IMR-90 (cell line): Measurements from ENCODE around the gene POMT1. TPM values are rescaled to one million over a fixed set of nuclear protein-coding genes. Genes with fewer than 3 reads are reported as not detected.

Experiments
- ATAC-seq: fragments of 200-7000 bp; cut with Tn5 transposase; 2 replicates; pipeline ENCODE4 v1.9.1; 2020; ENCODE audit warnings: low read depth, mild to moderate bottlenecking, moderate library complexity
- BruUV-seq: library from RNA; stranded (reverse); fragments of 400-500 nt; replicated peaks from 2 replicates; lab custom pipeline; 2021; lab: Mats Ljungman, UMichigan
- CTCF ChIA-PET: fragments of 300-600 bp; formaldehyde crosslinking; extraction: SDS; loops from one replicate; lab custom pipeline; 2021; ENCODE audit warnings: antibody characterized with exemption; lab: Yijun Ruan, JAX
- POLR2A ChIA-PET: fragments of 300-600 bp; sonication (Branson Sonifier 250); formaldehyde crosslinking; loops from one replicate; lab custom pipeline; 2022; ENCODE audit warnings: antibody characterized with exemption; ENCODE audit not compliant: unreplicated experiment; lab: Charles Lee
- DNase-seq: peaks from one replicate; pipeline ENCODE4 v3.0.0; 2013
- H2AFZ ChIP-seq: replicated peaks from 2 replicates; pipeline ENCODE3; 2013; ENCODE audit warnings: low read length, mild to moderate bottlenecking; ENCODE audit not compliant: poor library complexity
- H2AK5ac ChIP-seq: 2 replicates; pipeline ENCODE4 v1.6.1; 2013; ENCODE audit warnings: low read depth, low read length, inconsistent platforms
- H2AK9ac ChIP-seq: replicated peaks from 2 replicates; pipeline ENCODE3; 2013; ENCODE audit warnings: mild to moderate bottlenecking, low read depth, low read length, moderate library complexity; ENCODE audit not compliant: poor library complexity
- H2BK120ac ChIP-seq: 2 replicates; pipeline ENCODE4 v1.6.1; 2013; ENCODE audit warnings: low read depth, low read length, inconsistent platforms
- H2BK15ac ChIP-seq: 3 replicates; pipeline ENCODE4 v1.6.1; 2013; ENCODE audit warnings: low read depth, low read length, inconsistent platforms
- H2BK20ac ChIP-seq: 2 replicates; pipeline ENCODE4 v1.6.1; 2013; ENCODE audit warnings: low read depth, mild to moderate bottlenecking, inconsistent platforms, low read length, moderate library complexity
- H2BK5ac ChIP-seq: 2 replicates; pipeline ENCODE4 v1.6.1; 2013; ENCODE audit warnings: mild to moderate bottlenecking, low read depth, low read length, inconsistent platforms; ENCODE audit not compliant: poor library complexity, severe bottlenecking
- H3K14ac ChIP-seq: replicated peaks from 2 replicates; pipeline ENCODE4 v1.6.1; 2013; ENCODE audit warnings: low read depth, low read length, inconsistent platforms
- H3K18ac ChIP-seq: 2 replicates; pipeline ENCODE4 v1.6.1; 2013; ENCODE audit warnings: low read depth, low read length, control low read depth
- H3K23ac ChIP-seq: 2 replicates; pipeline ENCODE4 v1.6.1; 2013; ENCODE audit warnings: low read depth, low read length, inconsistent platforms
- H3K27ac ChIP-seq: 2 replicates; pipeline ENCODE4 v1.5.1; 2013; ENCODE audit warnings: mild to moderate bottlenecking, control low read depth, low read length; ENCODE audit not compliant: insufficient read depth
- H3K27me3 ChIP-seq: 2 replicates; pipeline ENCODE4 v1.6.1; 2013; ENCODE audit warnings: low read length; ENCODE audit not compliant: control insufficient read depth, insufficient read depth
- H3K36me3 ChIP-seq: 2 replicates; pipeline ENCODE4 v1.6.1; 2013; ENCODE audit warnings: low read length, mixed read lengths; ENCODE audit not compliant: control insufficient read depth, insufficient read depth
- H3K4ac ChIP-seq: 2 replicates; pipeline ENCODE4 v1.6.1; 2013; ENCODE audit warnings: low read depth, low read length, inconsistent platforms
- H3K4me1 ChIP-seq: 2 replicates; pipeline ENCODE4 v1.6.1; 2013; ENCODE audit warnings: low read length, mixed read lengths; ENCODE audit not compliant: control insufficient read depth, insufficient read depth
- H3K4me2 ChIP-seq: 2 replicates; pipeline ENCODE4 v1.6.1; 2013; ENCODE audit warnings: low read depth, mild to moderate bottlenecking, control low read depth, low read length, moderate library complexity
- H3K4me3 ChIP-seq: 2 replicates; pipeline ENCODE4 v1.5.1; 2013; ENCODE audit warnings: low read depth, mild to moderate bottlenecking, control low read depth, low read length, moderate library complexity; ENCODE audit not compliant: insufficient read depth
- H3K56ac ChIP-seq: 2 replicates; pipeline ENCODE4 v1.6.1; 2013; ENCODE audit warnings: low read length, inconsistent platforms; ENCODE audit not compliant: insufficient read depth; ENCODE audit errors: extremely low read depth
- H3K79me1 ChIP-seq, 2 experiments: 2 replicates each; pipeline ENCODE4 v1.6.1; 2013; ENCODE audit warnings: low read length in 2 of 2, inconsistent platforms in 1 of 2, low read depth in 1 of 2
- H3K9ac ChIP-seq: 2 replicates; pipeline ENCODE4 v1.6.1; 2013; ENCODE audit warnings: low read depth, low read length, control low read depth
- H3K9me1 ChIP-seq: 2 replicates; pipeline ENCODE4 v1.6.1; 2013; ENCODE audit warnings: low read length, inconsistent platforms; ENCODE audit not compliant: insufficient read depth
- H3K9me3 ChIP-seq: 2 replicates; pipeline ENCODE4 v1.6.1; 2013; ENCODE audit warnings: low read length; ENCODE audit not compliant: control insufficient read depth, insufficient read depth
- H4K20me1 ChIP-seq: 2 replicates; pipeline ENCODE4 v1.6.1; 2013; ENCODE audit warnings: low read length, inconsistent platforms; ENCODE audit not compliant: insufficient read depth
- H4K5ac ChIP-seq: 2 replicates; pipeline ENCODE4 v1.6.1; 2013; ENCODE audit warnings: mild to moderate bottlenecking, low read depth, low read length, control low read depth
- H4K8ac ChIP-seq, 2 experiments: 2 replicates each; pipeline ENCODE4 v1.6.1; 2013; ENCODE audit warnings: low read depth in 2 of 2, low read length in 2 of 2, control low read depth in 1 of 2, inconsistent platforms in 1 of 2
- H4K91ac ChIP-seq: 2 replicates; pipeline ENCODE4 v1.6.1; 2013; ENCODE audit warnings: low read depth, low read length, inconsistent platforms; ENCODE audit not compliant: insufficient read depth
- BHLHE40 ChIP-seq: fragments of 150-350 bp; IDR thresholded peaks from 2 replicates; pipeline ENCODE4 v1.6.1; 2016; ENCODE audit warnings: mild to moderate bottlenecking, low read depth, low read length
- CEBPB ChIP-seq: IDR thresholded peaks from 2 replicates; pipeline ENCODE4 v1.6.1; 2012; ENCODE audit warnings: low read depth, low read length, improper control_type of control experiment
- CHD1 ChIP-seq: IDR thresholded peaks from 2 replicates; pipeline ENCODE4 v1.6.1; 2012; ENCODE audit warnings: low read depth, low read length, improper control_type of control experiment
- CTCF ChIP-seq: conservative IDR thresholded peaks from 2 replicates; pipeline ENCODE4 v1.5.1; 2012; ENCODE audit warnings: mild to moderate bottlenecking, low read depth, low read length, improper control_type of control experiment
- ELK1 ChIP-seq: fragments of 150-350 bp; IDR thresholded peaks from 2 replicates; pipeline ENCODE4 v1.6.1; 2016; ENCODE audit warnings: low read depth, mild to moderate bottlenecking, low read length, moderate library complexity, borderline replicate concordance
- FOS ChIP-seq: fragments of 150-350 bp; IDR thresholded peaks from 2 replicates; pipeline ENCODE4 v1.6.1; 2016; ENCODE audit warnings: low read depth, low read length
- MAFK ChIP-seq: IDR thresholded peaks from 2 replicates; pipeline ENCODE4 v1.6.1; 2012; ENCODE audit warnings: low read depth, low read length, improper control_type of control experiment
- MAZ ChIP-seq: IDR thresholded peaks from 2 replicates; pipeline ENCODE4 v1.6.1; 2012; ENCODE audit warnings: low read depth, mild to moderate bottlenecking, low read length, improper control_type of control experiment, moderate library complexity, borderline replicate concordance
- MXI1 ChIP-seq: IDR thresholded peaks from 2 replicates; pipeline ENCODE4 v1.6.1; 2012; ENCODE audit warnings: low read depth, mild to moderate bottlenecking, low read length, moderate library complexity, borderline replicate concordance
- NFE2L2 ChIP-seq: fragments of 150-350 bp; IDR thresholded peaks from 2 replicates; pipeline ENCODE4 v1.6.1; 2016; ENCODE audit warnings: low read depth, mild to moderate bottlenecking, low read length
- POLR2A ChIP-seq: IDR thresholded peaks from 2 replicates; pipeline ENCODE4 v1.6.1; 2012; ENCODE audit warnings: mild to moderate bottlenecking, low read depth, low read length
- RAD21 ChIP-seq: IDR thresholded peaks from 2 replicates; pipeline ENCODE4 v1.6.1; 2012; ENCODE audit warnings: low read length, improper control_type of control experiment
- RCOR1 ChIP-seq: IDR thresholded peaks from 2 replicates; pipeline ENCODE4 v1.6.1; 2012; ENCODE audit warnings: mild to moderate bottlenecking, low read length, improper control_type of control experiment; ENCODE audit not compliant: insufficient replicate concordance
- RFX5 ChIP-seq: IDR thresholded peaks from 2 replicates; pipeline ENCODE4 v1.8.0; 2012; ENCODE audit warnings: low read depth, mild to moderate bottlenecking, low read length, moderate library complexity
- SMC3 ChIP-seq: fragments of 150-350 bp; IDR thresholded peaks from 2 replicates; pipeline ENCODE4 v1.6.1; 2016; ENCODE audit warnings: low read depth, mild to moderate bottlenecking, antibody characterized with exemption, low read length, moderate library complexity
- USF2 ChIP-seq: fragments of 150-350 bp; IDR thresholded peaks from 2 replicates; pipeline ENCODE4 v1.6.1; 2017; ENCODE audit warnings: mild to moderate bottlenecking, antibody characterized with exemption, low read length, low read depth
- WGBS, 2 experiments: methylation state at CpG; one replicate each; pipeline versions ENCODE4 v1.1.5 to v1.1.7; 2013; ENCODE audit warnings: missing lambda C conversion rate in 2 of 2; ENCODE audit not compliant: insufficient read length in 1 of 2; ENCODE audit errors: extremely low coverage in 2 of 2; 5-methylcytosine and 5-hydroxymethylcytosine counted together
- dilution Hi-C: fragments of 300-500 bp; cut with HindIII; formaldehyde crosslinking; loops from one replicate; pipeline ENCODE4 v1.14.3; 2018; ENCODE audit warnings: low sequenced_read_pairs; ENCODE audit not compliant: unreplicated experiment
- in situ Hi-C: fragments of 300-500 bp; cut with MboI; formaldehyde crosslinking; loops from 3 replicates; pipeline ENCODE4 v1.14.3; 2019; ENCODE audit warnings: low sequenced_read_pairs, inconsistent platforms, mixed read lengths
- intact Hi-C: fragments of 100-400 bp; cut with micrococcal nuclease; formaldehyde crosslinking; loops from 2 replicates; pipeline ENCODE4 v1.10.0; 2022
- polyA plus RNA-seq, 3 experiments: library from polyadenylated mRNA; depleted of rRNA; stranded (reverse); fragments of >200 nt; gene quantifications; 2 replicates each; pipeline ENCODE4 v1.2.3, GENCODE V29; 2012; ENCODE audit warnings: low replicate concordance in 1 of 3
- total RNA-seq: library from RNA; depleted of rRNA; stranded (reverse); fragments of >200 nt; gene quantifications from 2 replicates; pipeline ENCODE4 v1.2.3, GENCODE V29; 2012

The POMT1 gene
- total and polyA plus RNA-seq, 2 of the 4 experiments (the other 2 are of a cell fraction) = 24.2 to 36.5 TPM

- Histone ChIP-seq H3K4me1 (no peaks in the 10 kb centered on the region), H4K8ac (no peak overlapping the region), H3K9me3 (peaks cover 17% of the 10 kb centered on the region), H3K14ac (no peak overlapping the region), H3K4ac (no peak overlapping the region), H2BK120ac (no peak overlapping the region), H4K20me1 (no peaks in the 10 kb centered on the region), H3K9me1 (no peaks in the 10 kb centered on the region), H2BK15ac (no peak overlapping the region), H2BK20ac (no peak overlapping the region), H3K4me3 (no peak overlapping the region), H4K91ac (no peak overlapping the region), H3K79me1 (no peaks in the 10 kb centered on the region), H3K18ac (no peak overlapping the region), H3K27ac (no peak overlapping the region), H3K9ac (no peak overlapping the region), H2BK5ac (no peak overlapping the region), H3K56ac (no peak overlapping the region), H3K4me2 (no peak overlapping the region), H2AK5ac (no peak overlapping the region), H3K36me3 (no peaks in the 10 kb centered on the region), H4K5ac (no peak overlapping the region), H3K23ac (peak overlapping the region; percentile 49), H2AK9ac (no peak overlapping the region), H2AFZ (no peak overlapping the region), H3K27me3 (peaks cover 55% of the 10 kb centered on the region)
- dilution Hi-C loops (no loop called here), in situ Hi-C loops (no loop called here), intact Hi-C loops (no loop called here)
- ChIA-PET CTCF (no interaction called here), POLR2A (no interaction called here)
- no CpG with 5 or more reads among the region's 6 CpGs for whole genome bisulfite sequencing, 2 experiments
- no peak for DNase-seq
- no TSS peak for BruUV-seq
- TF ChIP-seq RAD21 (no peak), FOS (no peak), MAFK (no peak), MAZ (no peak), RFX5 (no peak), CTCF (no peak), CHD1 (no peak), MXI1 (no peak), SMC3 (no peak), POLR2A (no peak), NFE2L2 (no peak), ELK1 (no peak), USF2 (no peak), BHLHE40 (no peak), RCOR1 (no peak), CEBPB (no peak)
- no peak for ATAC-seq
These were observed 49.3 kb downstream of the POMT1 start for GRCh38 chr9:131552030-131552429.
